Ishikawa (cell line): ENCODE data around the gene MAP6.

Source experiments
- CEBPB ChIP-seq: IDR thresholded peaks from 2 replicates; pipeline ENCODE4 v1.6.1; 2012
- CREB1 ChIP-seq: IDR thresholded peaks from 2 replicates; pipeline ENCODE4 v1.6.1; 2012; ENCODE audit warnings: low read depth
- EGR1 ChIP-seq: IDR thresholded peaks from 2 replicates; pipeline ENCODE4 v1.6.1; 2012
- EP300 ChIP-seq: IDR thresholded peaks from 2 replicates; pipeline ENCODE4 v1.6.1; 2012; ENCODE audit warnings: borderline replicate concordance
- FOXM1 ChIP-seq: IDR thresholded peaks from 2 replicates; pipeline ENCODE4 v1.6.1; 2012; ENCODE audit warnings: low read depth, borderline replicate concordance
- NFIC ChIP-seq: IDR thresholded peaks from 2 replicates; pipeline ENCODE4 v1.6.1; 2012
- RAD21 ChIP-seq: IDR thresholded peaks from 2 replicates; pipeline ENCODE4 v1.6.1; 2012; ENCODE audit warnings: low read depth
- REST ChIP-seq: IDR thresholded peaks from 2 replicates; pipeline ENCODE4 v1.6.1; 2012; ENCODE audit warnings: low read depth, mild to moderate bottlenecking
- TAF1 ChIP-seq: IDR thresholded peaks from 2 replicates; pipeline ENCODE4 v1.6.1; 2012; ENCODE audit warnings: low read depth, mild to moderate bottlenecking
- TCF12 ChIP-seq: IDR thresholded peaks from 2 replicates; pipeline ENCODE4 v1.6.1; 2012; ENCODE audit warnings: low read depth
- TEAD4 ChIP-seq: IDR thresholded peaks from 2 replicates; pipeline ENCODE4 v1.6.1; 2012
- YY1 ChIP-seq: IDR thresholded peaks from 2 replicates; pipeline ENCODE4 v1.6.1; 2012; ENCODE audit warnings: low read depth
- ZBTB7A ChIP-seq: IDR thresholded peaks from 2 replicates; pipeline ENCODE4 v1.6.1; 2012; ENCODE audit warnings: low read depth
- TF ChIP-seq, protein P1 (sequence below): IDR thresholded peaks from 2 replicates; pipeline ENCODE4 v1.6.1; 2012
- TF ChIP-seq, protein P2 (sequence below): IDR thresholded peaks from 2 replicates; pipeline ENCODE4 v1.6.1; 2012

Gene MAP6

DNA sequence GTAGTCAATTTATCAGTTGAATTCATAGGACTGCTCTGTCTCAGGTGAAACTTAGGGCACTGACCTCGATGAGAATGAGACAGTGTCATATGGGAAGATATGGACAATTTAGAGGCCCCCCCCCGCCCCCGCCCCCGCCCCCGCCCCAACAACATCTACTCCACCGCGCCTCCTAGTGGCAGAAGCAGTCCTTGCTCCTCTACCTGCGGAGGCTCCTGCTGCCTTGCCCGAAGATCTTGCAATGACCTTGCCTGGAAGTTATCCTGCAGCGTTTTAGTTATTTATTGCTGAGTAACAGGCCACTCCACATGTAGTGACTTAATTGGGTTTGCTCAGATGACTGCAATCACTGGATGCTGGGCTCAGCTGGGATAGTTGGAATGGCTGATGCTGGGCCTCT, 91.6 kb downstream of the MAP6 start:
- TF ChIP-seq FOXM1: no peak
- peak; percentile 17; the same call in 1 of the 2 replicates for TF ChIP-seq RAD21
- no peak for TF ChIP-seq ZBTB7A

DNA sequence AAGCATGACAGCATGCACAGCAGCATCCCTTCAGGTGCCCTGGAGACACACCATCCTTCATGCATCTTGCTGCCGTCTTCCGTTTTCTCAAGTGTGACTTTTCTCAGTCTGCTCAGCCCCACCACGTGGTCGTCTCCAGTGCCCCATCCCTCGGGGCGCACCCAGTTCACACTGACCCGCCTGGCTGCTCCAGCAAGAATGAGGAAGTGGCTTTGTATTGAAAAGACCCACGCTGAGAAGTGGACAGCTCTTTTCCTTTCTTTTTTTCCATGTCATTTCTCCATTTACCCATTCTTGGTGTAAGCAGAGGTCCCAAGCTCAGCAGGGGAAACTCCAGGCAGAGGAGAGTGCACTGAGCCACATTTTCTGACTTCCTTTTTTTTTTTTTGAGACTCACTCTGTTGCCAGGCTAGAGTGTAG, 92.3 kb downstream of the MAP6 start:
- TF ChIP-seq, protein P1, sequence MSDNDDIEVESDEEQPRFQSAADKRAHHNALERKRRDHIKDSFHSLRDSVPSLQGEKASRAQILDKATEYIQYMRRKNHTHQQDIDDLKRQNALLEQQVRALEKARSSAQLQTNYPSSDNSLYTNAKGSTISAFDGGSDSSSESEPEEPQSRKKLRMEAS: peak; percentile 98
- TF ChIP-seq NFIC: no peak; the same call in 1 of the 2 replicates
- TF ChIP-seq CREB1: no peak
- TF ChIP-seq, protein P2, sequence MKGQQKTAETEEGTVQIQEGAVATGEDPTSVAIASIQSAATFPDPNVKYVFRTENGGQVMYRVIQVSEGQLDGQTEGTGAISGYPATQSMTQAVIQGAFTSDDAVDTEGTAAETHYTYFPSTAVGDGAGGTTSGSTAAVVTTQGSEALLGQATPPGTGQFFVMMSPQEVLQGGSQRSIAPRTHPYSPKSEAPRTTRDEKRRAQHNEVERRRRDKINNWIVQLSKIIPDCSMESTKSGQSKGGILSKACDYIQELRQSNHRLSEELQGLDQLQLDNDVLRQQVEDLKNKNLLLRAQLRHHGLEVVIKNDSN: peak; percentile 82
- TF ChIP-seq TEAD4: peak; percentile 71
- TF ChIP-seq YY1: no peak
- TF ChIP-seq EGR1: no peak
- no peak for TF ChIP-seq RAD21
- 0 out of 2 replicates have a peak, but pooled peaks have one; percentile 42 for TF ChIP-seq TCF12

- TF ChIP-seq CREB1 (no peak), TAF1 (no peak), CEBPB (no peak), EP300 (no peak), TEAD4 (no peak), REST (no peak), RAD21 (no peak), NFIC (no peak), YY1 (no peak), ZBTB7A (no peak), FOXM1 (no peak), TCF12 (no peak), EGR1 (no peak)
- TF ChIP-seq, protein P2: no peak
- TF ChIP-seq, protein P1: no peak
These were observed 92.8 kb downstream of the MAP6 start for GRCh38 chr11:75576017-75576416.

DNA sequence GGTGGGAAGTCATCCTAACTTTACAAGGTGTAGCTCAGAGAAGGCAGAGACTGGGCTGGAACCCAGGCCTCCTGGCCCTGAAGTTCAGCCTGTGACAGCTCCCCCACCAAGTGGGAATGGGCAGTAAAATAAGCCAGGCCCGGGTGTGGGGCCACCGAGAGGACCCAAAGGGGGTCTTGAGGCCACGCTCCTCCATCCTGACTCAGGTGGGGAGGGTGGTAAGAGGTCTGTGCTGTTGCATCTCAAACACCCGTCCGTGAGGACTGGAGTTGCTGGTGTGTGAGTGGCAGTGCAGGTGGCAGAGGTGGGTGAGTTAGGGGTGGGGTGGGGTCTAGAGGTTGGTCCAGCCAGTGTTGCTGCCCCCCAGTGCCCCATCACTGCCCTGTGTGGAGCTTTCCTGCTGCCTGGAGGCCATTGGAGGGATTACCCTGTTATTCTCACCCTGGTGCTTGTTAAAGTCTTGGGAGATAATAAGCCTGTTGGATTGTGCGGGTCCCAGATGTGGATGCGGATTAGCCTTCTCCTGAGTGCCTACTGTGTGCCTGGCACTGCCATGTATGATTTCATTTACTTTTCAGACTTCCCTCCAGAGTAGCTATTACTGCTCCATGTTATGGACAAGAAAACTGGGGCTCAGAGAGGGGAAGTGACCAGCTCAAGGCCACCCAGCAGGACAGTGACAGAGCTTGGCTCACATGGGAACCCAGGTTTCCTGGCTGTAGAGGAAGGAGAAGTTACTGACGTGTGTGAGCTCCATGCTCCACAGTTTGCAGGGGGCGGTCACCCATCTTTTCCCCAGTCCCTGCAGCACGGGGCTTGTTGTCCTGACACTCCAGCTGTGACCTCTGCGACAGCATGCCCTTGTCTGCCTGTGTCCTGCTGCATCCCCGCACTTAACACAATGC, 93.9 kb downstream of the MAP6 start:
- TF ChIP-seq REST (no peak), TCF12 (no peak), TAF1 (no peak), NFIC (no peak)
- TF ChIP-seq, protein P2: no peak
- TF ChIP-seq, protein P1: no peak

GRCh38 chr11:75572744-75573143, 96.1 kb downstream of the MAP6 start:
- TF ChIP-seq CEBPB (no peak), EGR1 (no peak), CREB1 (no peak), TAF1 (no peak), REST (no peak), TCF12 (no peak), YY1 (no peak), FOXM1 (no peak), ZBTB7A (no peak), RAD21 (no peak), TEAD4 (no peak)
- TF ChIP-seq, protein P1: no peak
- TF ChIP-seq, protein P2: no peak
